22Rv1 (cell line): ENCODE results near the gene SFXN1.

Experiments used
- CTCF ChIP-seq: fragments of 450-650 bp; IDR thresholded peaks from 2 replicates; pipeline ENCODE4 v1.5.1; 2017; ENCODE audit warnings: mild to moderate bottlenecking
- ZFX ChIP-seq: fragments of 450-650 bp; IDR thresholded peaks from 2 replicates; pipeline ENCODE4 v1.6.1; 2017; ENCODE audit warnings: antibody characterized with exemption, borderline replicate concordance

GRCh38 chr5:175470781-175471180 lies 7.6 kb upstream of the SFXN1 start:
- no peak for TF ChIP-seq CTCF
- no peak for TF ChIP-seq ZFX
